ENCODE data around the gene LRP3.

GRCh38 chr19:33248104-33248503 lies 54.0 kb downstream of the LRP3 start:
- TF ChIP-seq ELF4 (IDR thresholded peaks at IDR 0.05) = no peak
- TF ChIP-seq SUZ12 (IDR thresholded peaks at IDR 0.05) = no peak
- TF ChIP-seq FOXK2 (IDR thresholded peaks at IDR 0.05) = no peak
- no peak for TF ChIP-seq SP1 (IDR thresholded peaks at IDR 0.05)
- no peak for TF ChIP-seq NFRKB (IDR thresholded peaks at IDR 0.05)

Measured in HEK293T (cell line).